HEK293T (cell line): ENCODE results near the gene SYCN.

Experiments used
- ARNT ChIP-seq: fragments of 450-650 bp; IDR thresholded peaks from 2 replicates; pipeline ENCODE4 v1.6.1; 2017; ENCODE audit warnings: mild to moderate bottlenecking
- BHLHE40 ChIP-seq: fragments of 450-650 bp; IDR thresholded peaks from 2 replicates; pipeline ENCODE4 v1.6.1; 2016; ENCODE audit warnings: mild to moderate bottlenecking, moderate library complexity, borderline replicate concordance
- ELF4 ChIP-seq: fragments of 450-650 bp; IDR thresholded peaks from 2 replicates; pipeline ENCODE4 v1.6.1; 2017; ENCODE audit warnings: antibody characterized with exemption
- FOXA1 ChIP-seq: fragments of 450-650 bp; IDR thresholded peaks from 2 replicates; pipeline ENCODE4 v1.6.1; 2016; ENCODE audit warnings: mild to moderate bottlenecking
- FOXM1 ChIP-seq: fragments of 450-650 bp; IDR thresholded peaks from 2 replicates; pipeline ENCODE4 v1.6.1; 2017; ENCODE audit warnings: mild to moderate bottlenecking, borderline replicate concordance
- L3MBTL2 ChIP-seq: fragments of 450-650 bp; conservative IDR thresholded peaks from 2 replicates; pipeline ENCODE4 v1.6.1; 2016; ENCODE audit warnings: mild to moderate bottlenecking
- LEF1 ChIP-seq: fragments of 450-650 bp; IDR thresholded peaks from 2 replicates; pipeline ENCODE4 v1.6.1; 2017; ENCODE audit warnings: mild to moderate bottlenecking, borderline replicate concordance
- NFRKB ChIP-seq: fragments of 450-650 bp; IDR thresholded peaks from 2 replicates; pipeline ENCODE4 v1.6.1; 2016; ENCODE audit warnings: mild to moderate bottlenecking, moderate library complexity
- SP1 ChIP-seq: fragments of 450-650 bp; IDR thresholded peaks from 2 replicates; pipeline ENCODE4 v1.6.1; 2017
- SUZ12 ChIP-seq: fragments of 450-650 bp; IDR thresholded peaks from 2 replicates; pipeline ENCODE4 v1.6.1; 2016; ENCODE audit warnings: mild to moderate bottlenecking

GRCh38 chr19:39178296-39179006 lies 25.6 kb downstream of the SYCN start:
- no peak for TF ChIP-seq FOXA1
- no peak for TF ChIP-seq BHLHE40
- TF ChIP-seq ARNT, result no peak
- no peak for TF ChIP-seq NFRKB
- no peak for TF ChIP-seq SP1
- TF ChIP-seq FOXM1, result no peak
- no peak for TF ChIP-seq ELF4
- no peak for TF ChIP-seq LEF1
- no peak for TF ChIP-seq SUZ12
- no peak for TF ChIP-seq L3MBTL2
